HG03432 (cell line): Measurements from ENCODE around the gene OBP2A.

ENCODE experiments used
- ATAC-seq: cut with Tn5 transposase; IDR thresholded peaks from one replicate; pipeline ENCODE4 v1.9.1; 2021; ENCODE audit warnings: mild to moderate bottlenecking, moderate library complexity; ENCODE audit not compliant: unreplicated experiment

Gene OBP2A

GRCh38 chr9:135575995-135576631 is 30.2 kb downstream of the OBP2A start:
- ATAC-seq: no peak

GRCh38 chr9:135577256-135577655 is 31.3 kb downstream of the OBP2A start:
- ATAC-seq: no peak

GRCh38 chr9:135579356-135579755 is 33.4 kb downstream of the OBP2A start:
- ATAC-seq: no peak

GRCh38 chr9:135579889-135580660 is 34.1 kb downstream of the OBP2A start:
- no peak for ATAC-seq

GRCh38 chr9:135580664-135581380 is 34.9 kb downstream of the OBP2A start:
- ATAC-seq: no peak

GRCh38 chr9:135581636-135582426 is 35.9 kb downstream of the OBP2A start:
- ATAC-seq: no peak

GRCh38 chr9:135582541-135582940 is 36.6 kb downstream of the OBP2A start:
- no peak for ATAC-seq

GRCh38 chr9:135582966-135583687 is 37.2 kb downstream of the OBP2A start:
- ATAC-seq: no peak

GRCh38 chr9:135583688-135584011 is 37.7 kb downstream of the OBP2A start:
- no peak for ATAC-seq

GRCh38 chr9:135584371-135584770 is 38.4 kb downstream of the OBP2A start:
- no peak for ATAC-seq

GRCh38 chr9:135584934-135585333 is 39.0 kb downstream of the OBP2A start:
- no peak for ATAC-seq

- no peak for ATAC-seq
These were observed 40.7 kb downstream of the OBP2A start for GRCh38 chr9:135586601-135587109.

GRCh38 chr9:135587658-135588057 is 41.7 kb downstream of the OBP2A start:
- no peak for ATAC-seq

GRCh38 chr9:135588371-135588770 is 42.4 kb downstream of the OBP2A start:
- no peak for ATAC-seq

- no peak for ATAC-seq
These were observed 43.1 kb downstream of the OBP2A start for GRCh38 chr9:135588886-135589595.

- no peak for ATAC-seq
These were observed 43.9 kb downstream of the OBP2A start for GRCh38 chr9:135589596-135590485.

- no peak for ATAC-seq
These were observed 44.7 kb downstream of the OBP2A start for GRCh38 chr9:135590486-135591079.
